ENCODE measurements around the gene NMD3.

NMD3 gene

DNA sequence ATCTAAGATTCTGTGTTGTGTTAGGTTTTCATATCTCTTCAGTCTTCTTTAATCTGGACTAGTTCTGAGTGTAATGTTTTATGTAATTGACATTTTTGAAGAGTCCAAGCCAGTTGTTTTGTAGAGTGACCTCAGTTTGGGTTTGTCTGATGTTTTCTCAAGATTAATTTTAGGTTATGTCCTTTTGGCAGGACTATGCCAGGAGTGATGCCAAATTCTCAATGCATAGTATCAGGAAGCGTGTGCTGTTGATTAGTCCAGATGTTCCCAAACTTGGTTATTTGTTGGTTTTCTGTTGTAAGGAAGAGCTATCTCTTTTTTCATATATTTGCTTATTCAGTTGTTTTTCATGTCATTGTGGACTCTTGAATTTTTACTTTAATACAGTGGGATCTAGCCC lies 32.6 kb downstream of the NMD3 start:
- TF ChIP-seq, protein P1, sequence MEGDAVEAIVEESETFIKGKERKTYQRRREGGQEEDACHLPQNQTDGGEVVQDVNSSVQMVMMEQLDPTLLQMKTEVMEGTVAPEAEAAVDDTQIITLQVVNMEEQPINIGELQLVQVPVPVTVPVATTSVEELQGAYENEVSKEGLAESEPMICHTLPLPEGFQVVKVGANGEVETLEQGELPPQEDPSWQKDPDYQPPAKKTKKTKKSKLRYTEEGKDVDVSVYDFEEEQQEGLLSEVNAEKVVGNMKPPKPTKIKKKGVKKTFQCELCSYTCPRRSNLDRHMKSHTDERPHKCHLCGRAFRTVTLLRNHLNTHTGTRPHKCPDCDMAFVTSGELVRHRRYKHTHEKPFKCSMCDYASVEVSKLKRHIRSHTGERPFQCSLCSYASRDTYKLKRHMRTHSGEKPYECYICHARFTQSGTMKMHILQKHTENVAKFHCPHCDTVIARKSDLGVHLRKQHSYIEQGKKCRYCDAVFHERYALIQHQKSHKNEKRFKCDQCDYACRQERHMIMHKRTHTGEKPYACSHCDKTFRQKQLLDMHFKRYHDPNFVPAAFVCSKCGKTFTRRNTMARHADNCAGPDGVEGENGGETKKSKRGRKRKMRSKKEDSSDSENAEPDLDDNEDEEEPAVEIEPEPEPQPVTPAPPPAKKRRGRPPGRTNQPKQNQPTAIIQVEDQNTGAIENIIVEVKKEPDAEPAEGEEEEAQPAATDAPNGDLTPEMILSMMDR (conservative IDR thresholded peaks at IDR 0.05): no peak
- H3K27ac ChIP-seq: no peak overlapping the region

DNA sequence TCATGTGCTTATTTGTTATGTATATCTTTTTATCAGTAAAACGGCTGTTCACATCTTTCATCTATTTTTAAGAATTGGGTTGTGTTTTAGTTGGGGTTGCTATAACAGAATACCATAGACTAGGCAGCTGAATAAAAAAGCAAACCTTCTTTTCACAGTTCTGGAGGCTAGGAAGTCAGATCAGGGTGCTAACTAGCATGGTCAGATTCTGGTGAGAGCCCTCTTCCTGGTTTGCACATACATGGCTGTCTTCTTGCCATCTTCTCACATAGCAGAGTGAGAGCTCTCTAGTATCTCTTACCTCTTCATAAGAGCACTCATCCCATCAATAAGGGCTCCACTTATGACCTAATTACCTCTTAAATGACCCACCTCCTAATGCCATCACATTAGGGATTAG lies 33.8 kb downstream of the NMD3 start:
- H3K27ac ChIP-seq: no peak overlapping the region
- TF ChIP-seq, protein P1 (conservative IDR thresholded peaks at IDR 0.05): no peak

DNA sequence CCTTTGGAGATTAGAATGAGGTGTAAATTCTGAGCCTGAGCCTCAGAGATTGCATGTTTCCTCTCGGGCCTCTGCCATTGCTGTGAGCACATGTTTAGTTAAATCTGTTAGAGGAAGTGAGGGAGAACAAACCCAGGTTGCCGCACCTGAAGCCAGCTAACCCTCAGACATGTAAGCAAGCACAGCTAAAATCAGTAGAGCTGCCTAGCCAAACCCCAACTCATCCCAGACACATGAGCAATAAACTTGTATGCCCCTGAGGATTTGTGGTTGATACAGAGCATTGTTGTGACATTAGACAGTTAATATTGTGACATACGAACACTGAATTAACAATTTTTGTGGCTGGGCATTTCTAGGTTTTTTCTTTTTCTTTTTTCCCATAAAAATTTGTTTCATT lies 41.9 kb downstream of the NMD3 start:
- H3K27ac ChIP-seq: no peak overlapping the region

DNA sequence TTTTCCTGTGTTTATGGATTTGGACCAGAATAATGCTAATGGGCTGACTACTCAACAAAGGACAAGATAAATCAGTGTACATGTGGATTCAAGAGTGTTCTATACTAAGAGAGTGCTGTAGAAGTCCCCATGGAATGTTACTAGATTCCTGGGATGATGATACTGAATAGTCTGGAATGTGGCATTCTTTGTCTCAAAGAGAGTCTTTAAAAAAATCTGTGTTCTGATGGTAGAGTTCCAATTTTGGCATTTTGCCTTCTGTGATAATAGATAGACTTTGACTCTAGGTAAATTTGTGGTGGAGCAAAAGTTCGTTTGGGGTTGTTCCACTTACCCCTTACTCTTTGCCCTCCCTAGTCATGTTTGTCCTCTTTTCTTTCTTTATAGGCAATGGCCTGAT lies 43.7 kb downstream of the NMD3 start:
- TF ChIP-seq, protein P1 (conservative IDR thresholded peaks at IDR 0.05): no peak
- H3K27ac ChIP-seq: no peak overlapping the region

More for the DNA sequence above, 41.9 kb downstream of the NMD3 start:
- TF ChIP-seq, protein P1 (conservative IDR thresholded peaks at IDR 0.05): no peak

DNA sequence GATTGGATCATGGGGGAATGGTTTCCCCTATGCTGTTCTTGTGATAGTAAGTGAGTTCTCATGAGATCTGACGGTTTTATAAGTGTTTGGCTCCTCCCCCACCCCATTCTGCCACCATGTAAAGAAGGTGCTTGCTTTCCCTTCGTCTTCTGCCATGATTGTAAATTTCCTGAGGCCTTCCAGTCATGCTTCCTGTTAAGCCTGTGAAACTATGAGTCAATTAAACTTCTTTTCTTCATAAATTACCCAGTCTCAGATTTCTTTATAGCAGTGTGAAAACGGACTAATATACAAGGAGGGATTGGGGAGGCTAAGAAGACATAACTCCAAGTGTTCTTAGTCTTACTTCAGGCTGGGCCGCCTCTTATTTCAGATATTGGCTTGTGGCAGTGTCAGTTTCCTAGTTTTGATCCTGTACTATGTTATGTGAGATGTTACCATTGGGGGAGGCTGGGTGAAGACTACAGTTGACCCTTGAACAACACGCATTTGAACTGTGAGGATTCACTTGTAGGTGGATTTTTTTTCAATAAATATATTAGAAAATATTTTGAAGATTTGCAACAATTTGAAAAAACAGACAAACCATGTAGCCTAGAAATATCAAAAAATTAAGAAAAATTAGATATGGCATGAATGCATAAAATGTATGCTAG lies 44.9 kb downstream of the NMD3 start:
- H3K27ac ChIP-seq: no peak overlapping the region
- TF ChIP-seq, protein P1 (conservative IDR thresholded peaks at IDR 0.05): no peak

DNA sequence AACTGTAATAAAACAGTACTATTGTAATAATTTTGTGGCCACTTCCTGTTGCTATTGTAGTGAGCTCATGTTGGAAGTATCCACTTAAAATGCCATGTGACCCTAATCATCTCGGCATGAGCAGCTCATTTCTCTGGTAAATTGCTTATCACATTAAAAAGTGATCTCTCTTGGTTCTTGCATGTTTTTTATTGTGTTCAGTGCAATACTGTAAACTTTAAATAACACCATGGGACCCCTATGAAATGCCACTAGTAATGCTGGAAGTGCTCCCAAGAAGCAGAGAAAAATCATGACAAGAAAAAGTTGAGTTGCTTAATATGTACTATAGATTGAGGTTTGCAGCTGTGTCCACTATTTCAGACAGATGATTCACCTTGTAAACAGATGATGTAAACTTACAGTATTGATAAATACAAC lies 45.6 kb downstream of the NMD3 start:
- H3K27ac ChIP-seq: no peak overlapping the region
- TF ChIP-seq, protein P1 (conservative IDR thresholded peaks at IDR 0.05): no peak

DNA sequence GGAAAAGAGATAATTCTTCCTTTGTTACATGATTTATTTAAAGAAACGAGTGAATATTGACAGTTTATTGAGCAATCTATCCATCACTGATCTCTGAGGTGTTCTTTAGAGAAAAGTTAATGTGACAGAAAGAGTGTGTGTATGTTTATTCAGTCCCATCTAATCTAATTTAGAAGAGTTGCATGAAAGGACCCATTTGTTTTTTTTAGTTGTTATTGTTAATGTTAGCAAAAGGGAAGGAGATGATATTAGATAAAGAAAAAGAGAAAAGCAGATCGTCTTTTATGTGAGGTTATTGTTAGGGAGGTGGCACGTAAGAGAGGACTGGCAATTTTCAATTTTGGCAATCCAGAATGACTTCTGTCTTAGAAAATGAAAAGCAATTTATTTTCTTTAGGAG lies 46.5 kb downstream of the NMD3 start:
- TF ChIP-seq, protein P1 (conservative IDR thresholded peaks at IDR 0.05): no peak
- no peak overlapping the region for H3K27ac ChIP-seq
